Smooth muscle cell (in vitro differentiated cells): ENCODE results near the gene TSACC. TPM values are rescaled to one million over a fixed set of nuclear protein-coding genes. Genes with fewer than 3 reads are reported as not detected.
A peak's percentile ranks its signal among the peaks of the same experiment; 100 is the strongest.

Experiments
- DNase-seq: peaks from one replicate; lab custom pipeline; 2025; ENCODE audit not compliant: unreplicated experiment; lab: John Stamatoyannopoulos, UW
- H2AFZ ChIP-seq: fragments of 200-600 bp; sonication (generic); 2 replicates; pipeline ENCODE4 v1.6.0; 2016; ENCODE audit warnings: antibody characterized with exemption, low read depth, mild to moderate bottlenecking
- H3F3A ChIP-seq: fragments of 200-600 bp; sonication (generic); 2 replicates; pipeline ENCODE4 v1.6.0; 2017; ENCODE audit warnings: antibody characterized with exemption, low read depth
- H3K27ac ChIP-seq: fragments of 200-600 bp; sonication (generic); 2 replicates; pipeline ENCODE4 v1.5.1; 2016; ENCODE audit warnings: low read depth, mild to moderate bottlenecking
- H3K27me3 ChIP-seq: fragments of 200-600 bp; sonication (generic); 2 replicates; pipeline ENCODE4 v1.6.1; 2016; ENCODE audit warnings: low read depth, mild to moderate bottlenecking
- H3K36me3 ChIP-seq: fragments of 200-600 bp; sonication (generic); 2 replicates; pipeline ENCODE4 v1.5.1; 2016; ENCODE audit warnings: low read depth
- H3K4me1 ChIP-seq: fragments of 200-600 bp; sonication (generic); 2 replicates; pipeline ENCODE4 v1.5.1; 2016; ENCODE audit warnings: low read depth
- H3K4me2 ChIP-seq: fragments of 200-600 bp; sonication (generic); 2 replicates; pipeline ENCODE4 v1.6.0; 2016; ENCODE audit warnings: mild to moderate bottlenecking
- H3K4me3 ChIP-seq: fragments of 200-600 bp; sonication (generic); 2 replicates; pipeline ENCODE4 v1.5.1; 2016; ENCODE audit warnings: mild to moderate bottlenecking
- H3K79me2 ChIP-seq: fragments of 200-600 bp; sonication (generic); 2 replicates; pipeline ENCODE4 v1.6.0; 2016; ENCODE audit warnings: low read depth, mild to moderate bottlenecking
- H3K9ac ChIP-seq: fragments of 200-600 bp; sonication (generic); 2 replicates; pipeline ENCODE4 v1.6.0; 2016; ENCODE audit warnings: low read depth
- H3K9me3 ChIP-seq: fragments of 200-600 bp; sonication (generic); replicated peaks from 2 replicates; pipeline ENCODE4 v1.5.1; 2016; ENCODE audit warnings: low read depth
- H4K20me1 ChIP-seq: fragments of 200-600 bp; sonication (generic); 2 replicates; pipeline ENCODE4 v1.6.0; 2016; ENCODE audit warnings: low read depth
- CTCF ChIP-seq: fragments of 200-600 bp; sonication (generic); IDR thresholded peaks from 2 replicates; pipeline ENCODE4 v1.5.1; 2017; ENCODE audit warnings: borderline replicate concordance, mild to moderate bottlenecking, antibody characterized with exemption; ENCODE audit not compliant: insufficient read depth, poor library complexity, severe bottlenecking
- WGBS: methylation state at CpG from one replicate; pipeline ENCODE4 v1.1.7; 2016; ENCODE audit warnings: low lambda C conversion rate; 5-methylcytosine and 5-hydroxymethylcytosine counted together
- polyA plus RNA-seq: library from polyadenylated mRNA; unstranded; fragments of >200 nt; fragmentation: Nextera tagmentation; extraction: Ambion mirVana; gene quantifications from 2 replicates; pipeline ENCODE4 v1.2.1, GENCODE V29; 2016
- total RNA-seq: library from RNA; depleted of rRNA; stranded (reverse); fragments of >200 nt; gene quantifications from 2 replicates; pipeline ENCODE4 v1.2.3, GENCODE V29; 2014

TSACC gene
- total RNA-seq (0.54 and 2.9 TPM in 2 replicates), polyA plus RNA-seq (0.72 TPM in 1 of 2 replicates, not detected in the other)

GRCh38 chr1:156338180-156338976, at the start of gene TSACC, which contains the start of gene CCT3:
TSACC (plus strand) TSS chr1:156338526; CDS start chr1:156339758, 1,232 bp downstream.
CCT3 (minus strand) TSS chr1:156338292; CDS start chr1:156338184, 108 bp downstream.
- H3K36me3 ChIP-seq: peaks cover 6% of the 10 kb centered on the region
- no peaks in the 10 kb centered on the region for H3F3A ChIP-seq
- WGBS: under 1% methylated on average over 47 of the region's 47 CpGs
- H2AFZ ChIP-seq: peak within 1 kb of the TSS; percentile 93
- peak within 1 kb of the TSS; percentile 88 for H3K4me3 ChIP-seq
- peak; percentile 97 for DNase-seq
- TF ChIP-seq CTCF: no peak
- peaks cover 29% of the 10 kb centered on the region for H4K20me1 ChIP-seq
- peak within 1 kb of the TSS; percentile 74 for H3K9ac ChIP-seq
- peak within 1 kb of the TSS; percentile 55 for H3K27ac ChIP-seq
- peaks cover 36% of the 10 kb centered on the region for H3K79me2 ChIP-seq
- no peaks in the 10 kb centered on the region for H3K27me3 ChIP-seq
- H3K4me1 ChIP-seq: peaks cover 14% of the 10 kb centered on the region
- H3K9me3 ChIP-seq: no peaks in the 10 kb centered on the region
- H3K4me2 ChIP-seq: peak within 1 kb of the TSS; percentile 92

GRCh38 chr1:156289857-156290256, 48.5 kb upstream of the TSACC start:
- Histone ChIP-seq H3K4me3 (no peak overlapping the region), H3K27me3 (no peaks in the 10 kb centered on the region)

GRCh38 chr1:156291226-156292061, 46.9 kb upstream of the TSACC start:
- Histone ChIP-seq H3K4me2 (peak overlapping the region; percentile 90), H3K4me1 (peaks cover 16% of the 10 kb centered on the region), H3K9me3 (no peaks in the 10 kb centered on the region), H3F3A (peaks cover 6% of the 10 kb centered on the region), H3K9ac (peak overlapping the region; percentile 56), H3K79me2 (peaks cover 6% of the 10 kb centered on the region), H3K27ac (peak overlapping the region; percentile 77), H4K20me1 (no peaks in the 10 kb centered on the region), H3K36me3 (no peaks in the 10 kb centered on the region), H2AFZ (peak overlapping the region; percentile 73), H3K4me3 (peak overlapping the region; percentile 57), H3K27me3 (no peaks in the 10 kb centered on the region)
- no peak for TF ChIP-seq CTCF
- DNase-seq: peak; percentile 82
- 14% methylated on average over 37 of the region's 37 CpGs for WGBS

More at GRCh38 chr1:156289857-156290256, 48.5 kb upstream of the TSACC start:
- Histone ChIP-seq H3K79me2 (peaks cover 6% of the 10 kb centered on the region), H3K36me3 (no peaks in the 10 kb centered on the region), H3K4me1 (peaks cover 12% of the 10 kb centered on the region), H3K4me2 (peak overlapping the region; percentile 90), H3K9me3 (no peaks in the 10 kb centered on the region), H3F3A (peaks cover 6% of the 10 kb centered on the region), H3K9ac (no peak overlapping the region), H4K20me1 (no peaks in the 10 kb centered on the region), H3K27ac (no peak overlapping the region), H2AFZ (no peak overlapping the region)
- DNase-seq: no peak
- no peak for TF ChIP-seq CTCF
